GM20000 (cell line): ENCODE measurements around the gene SGPP2.

Source experiments
- DNase-seq: peaks from one replicate; pipeline ENCODE4 v3.0.0; 2012; ENCODE audit warnings: low spot score
- TF ChIP-seq, protein P1 (sequence below): IDR thresholded peaks from 2 replicates; pipeline ENCODE4 v1.5.1; 2012; ENCODE audit warnings: mild to moderate bottlenecking, control low read depth; ENCODE audit errors: extremely low read depth, missing control alignments

The SGPP2 gene

GRCh38 chr2:222440673-222441422 lies 16.5 kb downstream of the SGPP2 start:
- DNase-seq, result no peak
- TF ChIP-seq, protein P1, sequence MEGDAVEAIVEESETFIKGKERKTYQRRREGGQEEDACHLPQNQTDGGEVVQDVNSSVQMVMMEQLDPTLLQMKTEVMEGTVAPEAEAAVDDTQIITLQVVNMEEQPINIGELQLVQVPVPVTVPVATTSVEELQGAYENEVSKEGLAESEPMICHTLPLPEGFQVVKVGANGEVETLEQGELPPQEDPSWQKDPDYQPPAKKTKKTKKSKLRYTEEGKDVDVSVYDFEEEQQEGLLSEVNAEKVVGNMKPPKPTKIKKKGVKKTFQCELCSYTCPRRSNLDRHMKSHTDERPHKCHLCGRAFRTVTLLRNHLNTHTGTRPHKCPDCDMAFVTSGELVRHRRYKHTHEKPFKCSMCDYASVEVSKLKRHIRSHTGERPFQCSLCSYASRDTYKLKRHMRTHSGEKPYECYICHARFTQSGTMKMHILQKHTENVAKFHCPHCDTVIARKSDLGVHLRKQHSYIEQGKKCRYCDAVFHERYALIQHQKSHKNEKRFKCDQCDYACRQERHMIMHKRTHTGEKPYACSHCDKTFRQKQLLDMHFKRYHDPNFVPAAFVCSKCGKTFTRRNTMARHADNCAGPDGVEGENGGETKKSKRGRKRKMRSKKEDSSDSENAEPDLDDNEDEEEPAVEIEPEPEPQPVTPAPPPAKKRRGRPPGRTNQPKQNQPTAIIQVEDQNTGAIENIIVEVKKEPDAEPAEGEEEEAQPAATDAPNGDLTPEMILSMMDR, result no peak

- DNase-seq, result no peak
- TF ChIP-seq, protein P1, result no peak
These were observed 18.3 kb downstream of the SGPP2 start for GRCh38 chr2:222442665-222443064.

GRCh38 chr2:222445227-222445626 lies 20.9 kb downstream of the SGPP2 start:
- TF ChIP-seq, protein P1, result no peak

DNA sequence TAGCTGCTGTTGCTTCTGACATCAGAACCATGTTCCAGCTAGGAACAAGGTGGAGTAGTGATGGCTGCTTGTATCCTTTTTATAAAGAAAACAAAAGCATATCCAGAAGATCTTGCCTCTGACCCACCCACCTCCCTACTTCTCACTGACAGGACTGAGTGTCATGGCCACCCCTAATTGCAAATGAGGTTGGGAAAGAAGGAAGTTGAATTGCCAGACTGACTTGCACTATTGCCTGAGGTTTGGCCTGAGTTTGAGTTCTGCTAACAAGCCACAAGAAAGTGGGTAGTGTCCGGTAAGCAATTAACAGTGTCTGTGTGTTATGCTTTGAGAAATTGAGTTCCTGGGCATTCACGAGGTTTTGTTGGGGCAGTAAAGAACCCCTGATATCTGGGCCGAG lies 22.8 kb downstream of the SGPP2 start:
- TF ChIP-seq, protein P1, result no peak
- DNase-seq, result no peak

More at GRCh38 chr2:222445227-222445626, 20.9 kb downstream of the SGPP2 start:
- DNase-seq, result no peak

- TF ChIP-seq, protein P1, result no peak
- DNase-seq, result no peak
These were observed 24.4 kb downstream of the SGPP2 start for GRCh38 chr2:222448748-222449181.

DNA sequence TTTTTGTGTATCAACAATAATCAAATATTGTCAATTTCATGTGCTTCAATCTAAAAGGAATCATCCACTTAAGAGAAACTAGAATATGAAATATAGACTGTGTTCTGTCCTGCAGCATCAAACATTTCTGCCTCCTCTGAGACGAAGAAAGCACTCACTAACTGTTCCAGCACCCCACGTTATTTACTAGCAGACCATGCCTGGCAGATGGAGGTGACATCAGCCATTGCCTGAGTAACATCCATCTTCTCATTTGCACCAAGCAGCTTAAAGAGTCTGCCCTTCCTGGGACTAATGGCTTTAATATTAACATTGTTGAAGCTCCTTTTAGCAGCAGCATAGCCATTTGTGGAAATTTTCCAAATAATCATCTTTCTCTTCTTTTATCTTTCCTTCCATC lies 25.7 kb downstream of the SGPP2 start:
- TF ChIP-seq, protein P1, result no peak
- no peak for DNase-seq

DNA sequence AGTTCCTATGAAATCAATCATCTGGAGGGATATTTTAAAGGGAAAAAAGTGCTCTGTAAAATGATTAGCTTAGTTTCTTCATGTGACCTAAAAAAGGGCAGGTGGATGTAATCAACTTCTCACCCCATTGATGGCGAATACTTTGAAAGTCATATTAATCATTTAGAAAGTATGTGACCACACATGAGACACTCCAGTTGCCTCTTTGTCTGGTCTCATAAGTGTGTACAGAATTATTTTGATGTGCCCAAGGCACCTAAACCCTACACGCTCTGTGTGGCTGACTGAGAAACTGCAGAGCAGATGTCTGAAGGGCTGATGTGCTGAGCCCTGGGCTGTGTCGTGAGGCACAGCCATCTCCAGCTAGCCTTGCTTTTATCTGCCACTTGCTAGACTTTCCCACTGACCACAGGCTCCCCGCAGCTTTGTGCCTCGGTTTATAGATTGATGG lies 26.9 kb downstream of the SGPP2 start:
- DNase-seq, result peak; percentile 45
- TF ChIP-seq, protein P1, result no peak
